ENCODE data around the gene ZNF106.

ZNF106 gene

DNA sequence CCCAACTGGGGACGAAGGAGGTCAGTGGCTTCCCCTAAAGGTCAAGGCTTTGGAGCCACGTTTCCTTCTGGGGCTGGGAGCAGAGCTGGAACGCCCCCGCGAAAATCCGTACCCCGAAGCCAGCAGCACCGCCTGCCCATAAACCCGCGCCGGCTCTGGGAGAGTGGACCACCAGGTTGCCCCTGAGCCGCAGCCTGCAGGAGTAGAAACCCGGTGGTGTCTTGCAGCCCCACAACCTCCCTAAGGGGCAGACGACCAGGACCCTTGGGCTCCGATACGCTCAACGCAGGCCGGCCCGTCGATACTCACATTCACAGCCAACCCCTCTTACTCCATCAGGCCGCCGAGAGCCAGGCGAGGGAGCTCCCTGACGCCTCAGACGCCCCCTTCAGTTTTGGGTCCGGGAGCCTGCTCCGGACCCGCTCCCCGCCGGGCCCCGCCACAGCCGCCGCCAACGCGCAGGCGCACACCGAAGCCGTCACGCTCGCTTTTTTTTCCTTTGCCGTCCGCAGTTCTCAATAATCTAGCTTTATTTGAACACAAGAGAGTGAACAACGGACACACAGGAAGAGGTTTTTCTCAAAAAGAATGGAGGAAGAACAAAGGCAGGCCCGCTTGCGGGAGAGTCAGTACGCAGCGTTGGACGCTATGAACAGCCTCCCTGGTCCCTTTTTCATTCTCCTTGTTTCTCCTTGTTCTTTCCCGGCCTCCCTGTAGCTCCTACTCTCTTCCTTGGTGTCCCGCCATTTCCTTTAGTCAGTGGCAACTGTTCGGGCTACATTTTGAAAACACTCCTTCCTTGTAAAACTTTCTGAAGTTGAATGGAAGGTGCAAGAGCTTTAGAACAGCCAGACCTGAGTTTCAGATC lies at the start of gene ZNF106:
Gene ZNF106, minus strand, starts transcription at position 471 of the 868 bp plus-strand sequence. CDS start 18,852 bp downstream, outside the sequence.
- no peaks in the 10 kb centered on the region for H3K9me3 Mint-ChIP-seq
- peak within 1 kb of the TSS; percentile 94 for H3K4me3 Mint-ChIP-seq
- DNase-seq = peak; percentile 89
- H3K36me3 Mint-ChIP-seq (ENCODE audit: low read depth) = peaks cover 32% of the 10 kb centered on the region
- H3K4me1 Mint-ChIP-seq (ENCODE audit: low read depth) = peaks cover 55% of the 10 kb centered on the region
- H3K27ac Mint-ChIP-seq = peak within 1 kb of the TSS; percentile 98
- no peaks in the 10 kb centered on the region for H3K27me3 Mint-ChIP-seq

DNA sequence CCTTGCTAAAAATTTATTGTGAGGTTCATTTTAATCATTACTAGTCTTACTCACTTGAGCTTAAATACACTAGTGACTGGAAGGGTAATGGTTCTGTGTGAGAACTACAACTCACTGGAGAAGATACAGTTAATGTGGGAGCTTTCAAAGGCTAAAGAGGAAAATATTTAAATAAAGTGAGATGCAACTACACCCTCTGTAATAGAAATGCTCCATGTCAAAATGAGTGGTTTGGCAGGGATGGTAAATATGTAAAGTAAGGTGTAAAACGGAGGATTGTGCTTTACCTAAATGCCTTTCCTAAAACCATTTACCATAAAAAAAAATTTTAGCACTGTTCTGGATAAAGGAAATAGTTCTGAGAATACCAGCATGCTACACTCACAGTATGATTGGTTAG lies 42.3 kb upstream of the ZNF106 start:
- peaks cover 84% of the 10 kb centered on the region for H3K36me3 Mint-ChIP-seq (ENCODE audit: low read depth)
- no peak for DNase-seq
- H3K27me3 Mint-ChIP-seq = no peaks in the 10 kb centered on the region
- H3K9me3 Mint-ChIP-seq = no peaks in the 10 kb centered on the region
- H3K4me1 Mint-ChIP-seq (ENCODE audit: low read depth) = no peaks in the 10 kb centered on the region
- H3K27ac Mint-ChIP-seq = no peak overlapping the region
- no peak overlapping the region for H3K4me3 Mint-ChIP-seq

DNA sequence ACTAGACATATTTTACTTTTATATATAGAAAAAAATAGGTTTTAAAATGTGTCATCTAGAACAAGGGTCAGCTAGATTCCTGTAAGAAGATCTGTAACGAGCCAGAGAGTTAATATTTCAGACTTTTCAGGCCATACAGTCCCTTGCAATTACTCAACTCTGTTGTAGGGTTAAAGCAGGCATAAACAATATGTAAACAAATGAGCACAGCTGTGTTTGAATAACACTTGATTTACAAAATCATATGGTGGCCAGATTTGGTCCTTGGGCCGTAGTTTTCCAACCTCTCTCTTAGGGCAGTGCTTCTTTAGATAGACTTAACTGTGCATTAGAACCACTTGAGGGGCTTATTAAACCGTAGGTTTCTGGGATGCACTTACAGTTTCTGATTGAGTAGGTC lies 38.0 kb upstream of the ZNF106 start:
- no peaks in the 10 kb centered on the region for H3K4me1 Mint-ChIP-seq (ENCODE audit: low read depth)
- H3K27me3 Mint-ChIP-seq = no peaks in the 10 kb centered on the region
- no peak overlapping the region for H3K4me3 Mint-ChIP-seq
- peaks cover 67% of the 10 kb centered on the region for H3K36me3 Mint-ChIP-seq (ENCODE audit: low read depth)
- DNase-seq = no peak
- no peak overlapping the region for H3K27ac Mint-ChIP-seq
- H3K9me3 Mint-ChIP-seq = no peaks in the 10 kb centered on the region

DNA sequence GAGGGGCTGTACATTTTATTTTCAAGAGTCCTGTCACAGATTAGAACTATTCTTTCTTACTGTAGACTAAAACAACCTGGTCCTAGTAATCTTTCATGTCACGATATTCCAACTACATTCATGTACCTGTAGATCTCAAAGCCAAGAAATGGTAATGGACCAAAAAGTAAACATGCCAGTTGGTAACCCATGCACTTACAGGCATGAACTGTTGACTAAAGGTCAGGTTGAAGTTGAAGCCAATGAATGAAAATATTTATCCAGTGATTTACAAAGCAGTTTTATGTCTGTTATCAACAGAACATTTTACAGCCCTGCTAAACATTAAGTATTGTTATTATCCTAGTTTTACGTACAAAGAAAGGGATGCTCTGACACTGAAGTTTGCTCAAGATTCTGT lies 32.4 kb upstream of the ZNF106 start:
- H3K27me3 Mint-ChIP-seq = no peaks in the 10 kb centered on the region
- no peaks in the 10 kb centered on the region for H3K9me3 Mint-ChIP-seq
- no peaks in the 10 kb centered on the region for H3K4me1 Mint-ChIP-seq (ENCODE audit: low read depth)
- peaks cover 53% of the 10 kb centered on the region for H3K36me3 Mint-ChIP-seq (ENCODE audit: low read depth)
- H3K27ac Mint-ChIP-seq = no peak overlapping the region
- H3K4me3 Mint-ChIP-seq = no peak overlapping the region
- DNase-seq = no peak

DNA sequence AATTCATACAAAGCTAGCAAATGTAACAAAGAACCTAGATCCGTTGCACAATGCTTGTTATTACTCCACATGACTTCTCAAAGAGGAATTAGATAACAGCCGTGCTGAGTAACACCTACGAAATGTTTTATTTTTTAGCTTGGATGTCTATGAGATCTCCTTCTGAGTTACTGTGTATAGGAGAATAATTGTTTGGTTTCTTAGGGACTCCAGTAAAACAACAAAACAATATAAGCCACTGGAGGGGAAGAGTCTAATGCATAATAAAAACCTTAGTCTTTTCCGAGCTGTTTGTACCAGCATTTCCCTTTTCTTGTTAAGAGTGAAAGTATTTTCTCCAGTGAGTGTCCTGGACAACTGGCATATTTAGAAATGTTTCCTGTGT lies 20.1 kb upstream of the ZNF106 start:
- no peak overlapping the region for H3K4me3 Mint-ChIP-seq
- no peak for DNase-seq
- H3K9me3 Mint-ChIP-seq = no peaks in the 10 kb centered on the region
- peaks cover 67% of the 10 kb centered on the region for H3K36me3 Mint-ChIP-seq (ENCODE audit: low read depth)
- H3K27me3 Mint-ChIP-seq = no peaks in the 10 kb centered on the region
- H3K27ac Mint-ChIP-seq = no peak overlapping the region
- H3K4me1 Mint-ChIP-seq (ENCODE audit: low read depth) = no peaks in the 10 kb centered on the region

DNA sequence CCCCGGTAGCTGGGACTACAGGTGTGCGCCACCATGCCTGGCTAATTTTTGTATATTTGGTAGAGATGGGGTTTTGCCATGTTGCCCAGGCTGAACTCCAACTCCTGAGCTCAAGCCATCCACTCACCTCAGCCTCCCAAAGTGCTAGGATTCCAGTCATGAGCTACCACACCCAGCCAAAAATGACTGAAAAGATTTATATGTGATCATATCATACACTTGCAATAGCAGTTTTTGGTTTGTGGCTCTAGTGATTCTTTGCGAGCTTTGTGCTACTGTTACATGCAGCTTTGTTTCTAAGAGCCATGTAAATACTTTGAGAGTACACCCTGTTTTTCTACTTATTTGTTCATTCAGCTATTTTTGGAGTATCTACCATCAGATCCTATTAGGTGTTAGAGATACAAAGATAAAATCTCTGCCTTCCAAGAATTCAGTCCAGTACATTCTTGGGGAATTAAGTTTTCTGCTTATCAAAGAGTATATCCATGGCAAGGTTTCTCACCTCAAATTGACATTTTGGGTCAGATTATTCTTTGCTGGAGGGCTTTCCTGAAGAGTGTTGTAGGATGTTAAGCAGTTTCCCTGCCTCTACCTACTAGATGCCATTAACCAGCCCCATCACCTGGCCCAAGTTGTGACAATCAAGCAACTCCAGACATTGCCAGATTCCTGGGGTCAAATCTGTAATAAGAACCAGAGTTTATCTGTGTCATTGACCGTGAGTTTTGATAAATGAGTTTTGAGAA lies 19.5 kb upstream of the ZNF106 start:
- no peaks in the 10 kb centered on the region for H3K27me3 Mint-ChIP-seq
- H3K4me1 Mint-ChIP-seq (ENCODE audit: low read depth) = no peaks in the 10 kb centered on the region
- H3K27ac Mint-ChIP-seq = no peak overlapping the region
- H3K36me3 Mint-ChIP-seq (ENCODE audit: low read depth) = peaks cover 62% of the 10 kb centered on the region
- no peak overlapping the region for H3K4me3 Mint-ChIP-seq
- no peak for DNase-seq
- H3K9me3 Mint-ChIP-seq = no peaks in the 10 kb centered on the region

DNA sequence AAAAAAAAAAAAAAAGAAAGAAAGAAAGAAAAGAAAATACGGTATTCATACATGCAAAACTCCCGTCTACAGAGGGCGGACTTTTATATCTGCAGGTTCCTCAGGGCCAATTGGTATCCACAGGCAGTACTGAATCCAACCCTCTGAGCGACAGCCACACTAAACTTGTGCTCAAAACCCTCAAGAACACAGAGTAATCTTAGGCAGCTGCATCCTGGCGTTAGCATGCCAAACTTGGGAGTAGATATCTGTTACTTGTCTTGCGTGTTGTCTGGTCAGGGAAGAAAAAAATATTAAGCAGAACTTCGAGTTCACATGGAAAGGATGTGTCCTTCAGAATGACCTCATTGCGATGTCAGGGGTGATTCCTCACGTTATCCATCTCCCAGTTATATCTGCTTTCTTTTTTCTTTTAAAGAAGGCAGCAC lies 17.3 kb upstream of the ZNF106 start:
- peaks cover 46% of the 10 kb centered on the region for H3K36me3 Mint-ChIP-seq (ENCODE audit: low read depth)
- H3K27me3 Mint-ChIP-seq = no peaks in the 10 kb centered on the region
- no peaks in the 10 kb centered on the region for H3K9me3 Mint-ChIP-seq
- no peak overlapping the region for H3K4me3 Mint-ChIP-seq
- no peak overlapping the region for H3K27ac Mint-ChIP-seq
- no peak for DNase-seq
- H3K4me1 Mint-ChIP-seq (ENCODE audit: low read depth) = peaks cover 3% of the 10 kb centered on the region

DNA sequence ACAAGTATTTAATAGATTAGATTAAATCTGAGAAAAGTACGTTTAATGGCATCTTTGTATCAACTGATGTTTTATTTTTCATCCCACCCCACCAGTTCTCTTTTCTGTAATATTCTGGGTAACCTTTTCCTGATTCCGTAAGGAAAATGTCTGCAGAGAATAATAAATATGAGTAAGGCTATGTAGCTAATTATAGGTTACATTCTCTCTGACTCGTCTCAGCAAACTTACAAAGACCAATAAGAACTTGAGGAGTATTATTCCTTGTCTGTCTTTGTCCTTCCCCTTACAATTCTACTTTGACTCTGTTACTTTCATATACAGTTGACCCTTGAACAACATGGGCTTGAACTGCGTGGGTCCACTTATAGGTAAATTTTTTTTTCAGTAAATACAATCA lies 16.6 kb upstream of the ZNF106 start:
- no peaks in the 10 kb centered on the region for H3K27me3 Mint-ChIP-seq
- no peak for DNase-seq
- no peak overlapping the region for H3K4me3 Mint-ChIP-seq
- no peaks in the 10 kb centered on the region for H3K9me3 Mint-ChIP-seq
- H3K4me1 Mint-ChIP-seq (ENCODE audit: low read depth) = peaks cover 4% of the 10 kb centered on the region
- H3K36me3 Mint-ChIP-seq (ENCODE audit: low read depth) = peaks cover 38% of the 10 kb centered on the region
- H3K27ac Mint-ChIP-seq = no peak overlapping the region

DNA sequence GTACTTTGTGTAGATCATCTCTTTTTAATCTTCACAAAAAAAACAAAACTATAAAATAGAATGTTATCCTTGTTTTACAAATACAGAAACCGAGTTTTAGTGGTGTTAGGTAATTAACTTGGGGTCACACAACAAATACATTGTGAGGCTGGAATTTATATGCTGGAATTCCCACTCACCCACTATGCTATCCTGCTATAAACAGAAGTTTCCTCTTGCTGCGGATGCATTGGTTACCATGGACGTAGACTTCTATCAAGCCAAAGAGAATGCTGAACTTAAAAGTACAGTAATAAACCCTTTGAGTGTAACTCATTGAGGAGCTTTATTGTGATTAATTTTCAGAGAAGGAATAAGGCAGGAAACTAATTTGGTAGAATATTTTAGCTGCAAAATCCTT lies 13.7 kb upstream of the ZNF106 start:
- Mint-ChIP-seq H3K27me3 (no peaks in the 10 kb centered on the region), H3K9me3 (no peaks in the 10 kb centered on the region)
- DNase-seq = no peak

DNA sequence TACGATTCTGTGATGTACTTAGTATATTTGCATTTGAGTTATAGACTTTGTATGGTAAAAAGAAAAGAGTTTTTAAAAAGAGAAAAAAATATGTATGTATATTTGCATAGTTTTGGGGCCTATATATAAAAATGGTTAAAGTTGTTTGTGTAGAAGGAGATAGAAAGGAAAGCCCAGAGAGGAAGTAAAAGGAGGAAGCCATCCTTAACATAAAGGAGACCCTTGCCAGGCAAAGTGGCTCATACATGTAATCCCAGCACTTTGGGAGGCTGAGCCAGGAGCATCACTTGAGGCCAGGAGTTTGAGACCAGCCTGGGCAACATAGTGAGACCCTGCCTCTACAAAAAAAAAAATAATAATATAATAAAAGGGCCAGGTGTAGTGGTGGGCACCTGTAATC lies 12.9 kb upstream of the ZNF106 start:
- no peak overlapping the region for H3K4me3 Mint-ChIP-seq
- DNase-seq = no peak
- no peaks in the 10 kb centered on the region for H3K9me3 Mint-ChIP-seq
- H3K27ac Mint-ChIP-seq = no peak overlapping the region
- no peaks in the 10 kb centered on the region for H3K27me3 Mint-ChIP-seq
- H3K4me1 Mint-ChIP-seq (ENCODE audit: low read depth) = peaks cover 25% of the 10 kb centered on the region
- peaks cover 41% of the 10 kb centered on the region for H3K36me3 Mint-ChIP-seq (ENCODE audit: low read depth)

More for the DNA sequence above, 13.7 kb upstream of the ZNF106 start:
- Mint-ChIP-seq H3K4me1 (ENCODE audit: low read depth) (peaks cover 19% of the 10 kb centered on the region), H3K36me3 (ENCODE audit: low read depth) (peaks cover 37% of the 10 kb centered on the region), H3K27ac (no peak overlapping the region), H3K4me3 (no peak overlapping the region)

DNA sequence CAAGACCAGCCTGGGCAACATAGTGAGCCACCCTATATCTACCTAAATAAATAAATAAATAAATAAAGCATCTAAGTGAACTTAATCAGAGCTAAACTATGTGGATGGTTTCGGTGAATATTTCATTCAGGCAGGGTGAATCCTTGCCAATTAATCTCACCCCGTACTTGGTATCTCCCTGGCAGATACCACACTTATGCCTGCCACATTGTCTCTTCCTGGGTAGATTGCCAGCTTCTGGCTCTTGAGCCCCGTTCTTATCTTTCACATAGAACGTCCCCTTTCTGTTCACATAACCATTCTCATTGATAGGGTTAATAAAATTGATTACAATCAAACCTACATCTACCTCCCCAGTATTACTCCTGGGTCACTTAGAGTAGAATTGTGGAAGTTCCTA lies 11.5 kb upstream of the ZNF106 start:
- Mint-ChIP-seq H3K4me1 (ENCODE audit: low read depth) (peaks cover 39% of the 10 kb centered on the region), H3K4me3 (no peak overlapping the region), H3K27me3 (no peaks in the 10 kb centered on the region), H3K36me3 (ENCODE audit: low read depth) (peaks cover 35% of the 10 kb centered on the region), H3K27ac (no peak overlapping the region), H3K9me3 (no peaks in the 10 kb centered on the region)
- no peak for DNase-seq

DNA sequence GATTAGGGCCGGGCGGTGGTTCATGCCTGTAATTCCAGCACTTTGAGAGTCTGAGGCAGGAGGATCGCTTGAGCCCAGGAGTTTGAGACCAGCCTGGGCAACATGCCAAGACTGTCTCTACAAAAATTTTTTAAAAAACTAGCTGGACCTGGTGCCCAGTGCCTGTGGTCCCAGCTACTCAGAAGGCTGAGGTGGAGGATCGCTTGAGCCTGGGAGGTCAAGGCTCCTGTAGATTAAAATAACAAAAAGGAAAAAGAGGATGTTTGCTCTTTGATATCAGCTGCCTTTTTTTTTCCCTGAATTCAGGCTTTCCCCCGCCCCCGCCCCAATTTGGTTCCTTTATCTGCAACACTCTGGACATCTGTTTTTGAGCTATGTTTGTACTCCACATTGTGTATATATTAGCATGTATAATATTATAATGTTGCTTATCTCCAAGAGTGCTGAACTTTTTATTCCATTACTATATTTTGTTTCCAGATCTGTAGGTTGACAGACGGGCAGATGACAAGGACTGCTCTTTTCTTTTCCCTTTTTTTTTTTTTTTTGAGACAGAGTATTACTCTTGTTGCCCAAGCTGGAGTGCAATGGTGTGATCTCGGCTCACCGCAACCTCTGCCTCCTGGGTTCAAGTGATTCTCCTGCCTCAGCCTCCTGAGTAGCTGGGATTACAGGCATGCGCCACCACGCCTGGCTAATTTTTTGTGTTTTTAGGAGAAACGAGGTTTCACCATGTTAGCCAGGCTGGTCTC lies 9.1 kb upstream of the ZNF106 start:
- Mint-ChIP-seq H3K36me3 (ENCODE audit: low read depth) (peaks cover 32% of the 10 kb centered on the region), H3K27me3 (no peaks in the 10 kb centered on the region), H3K4me3 (no peak overlapping the region), H3K4me1 (ENCODE audit: low read depth) (peaks cover 59% of the 10 kb centered on the region), H3K9me3 (no peaks in the 10 kb centered on the region), H3K27ac (peak overlapping the region; percentile 30)
- DNase-seq = no peak

DNA sequence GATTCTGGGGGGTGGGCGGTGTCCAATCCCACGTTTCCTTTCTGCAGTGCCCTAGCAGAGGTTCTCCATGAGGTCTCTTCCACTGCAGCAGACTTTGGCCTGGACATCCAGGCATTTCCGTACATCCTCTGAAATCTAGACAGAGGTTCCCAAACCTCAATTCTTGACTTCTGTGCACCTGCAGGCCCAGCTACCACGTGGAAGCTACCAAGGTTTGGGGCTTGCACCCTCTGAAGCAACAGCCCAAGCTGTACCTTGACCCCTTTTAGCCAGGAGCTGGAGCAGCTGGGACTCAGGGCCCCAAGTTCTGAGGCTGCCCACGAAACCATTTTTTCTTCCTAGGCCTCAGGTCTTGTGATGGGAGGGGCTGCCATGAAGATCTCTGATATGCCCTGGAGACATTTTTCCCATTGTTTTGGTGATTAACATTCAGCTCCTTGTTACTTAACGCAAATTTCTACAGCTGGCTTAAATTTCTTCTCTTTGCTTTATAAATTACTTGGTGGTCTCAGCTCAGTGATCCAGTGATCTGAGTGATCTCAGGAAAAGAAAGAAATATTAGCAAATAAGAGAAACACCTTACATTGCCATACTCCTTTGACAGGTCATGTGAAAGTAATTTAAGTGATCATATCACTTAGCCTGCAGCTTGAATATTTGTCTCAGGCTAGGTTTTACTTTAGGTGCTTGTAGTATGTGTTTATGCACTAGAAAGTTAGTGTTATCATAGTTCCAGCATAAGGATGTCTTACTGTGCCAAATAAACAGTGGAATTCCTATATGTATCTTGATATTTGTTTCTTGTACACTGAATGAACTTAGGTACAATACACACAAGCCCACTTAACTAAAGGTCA lies 7.5 kb upstream of the ZNF106 start:
- H3K27ac Mint-ChIP-seq = peak overlapping the region; percentile 73
- DNase-seq = no peak
- peaks cover 69% of the 10 kb centered on the region for H3K4me1 Mint-ChIP-seq (ENCODE audit: low read depth)
- H3K4me3 Mint-ChIP-seq = no peak overlapping the region
- peaks cover 32% of the 10 kb centered on the region for H3K36me3 Mint-ChIP-seq (ENCODE audit: low read depth)
- H3K9me3 Mint-ChIP-seq = no peaks in the 10 kb centered on the region
- H3K27me3 Mint-ChIP-seq = no peaks in the 10 kb centered on the region

All from activated T-cell treated with anti-CD3 and anti-CD28 coated beads, Interleukin-2, amount 50 U/mL, for 24 hours (primary cell).